ENCODE data around the gene FAM120A. TPM values are rescaled to one million over a fixed set of nuclear protein-coding genes. Genes with fewer than 3 reads are reported as not detected.

FAM120A gene
- total and polyA plus RNA-seq, 9 of the 15 experiments (the other 6 are each of a cell fraction or from before 2014, with no cell fraction given), result 8.7 to 71.0 (median 42.2) TPM

- TF ChIP-seq ZNF592 (IDR thresholded peaks at IDR 0.05) (no peak), MAX (CRISPR knock-in tag; IDR thresholded peaks at IDR 0.05) (no peak), ZNF75A (CRISPR knock-in tag; IDR thresholded peaks at IDR 0.05) (no peak)
Measured at GRCh38 chr9:93560991-93561390, 109.5 kb downstream of the FAM120A start (continued).

DNA sequence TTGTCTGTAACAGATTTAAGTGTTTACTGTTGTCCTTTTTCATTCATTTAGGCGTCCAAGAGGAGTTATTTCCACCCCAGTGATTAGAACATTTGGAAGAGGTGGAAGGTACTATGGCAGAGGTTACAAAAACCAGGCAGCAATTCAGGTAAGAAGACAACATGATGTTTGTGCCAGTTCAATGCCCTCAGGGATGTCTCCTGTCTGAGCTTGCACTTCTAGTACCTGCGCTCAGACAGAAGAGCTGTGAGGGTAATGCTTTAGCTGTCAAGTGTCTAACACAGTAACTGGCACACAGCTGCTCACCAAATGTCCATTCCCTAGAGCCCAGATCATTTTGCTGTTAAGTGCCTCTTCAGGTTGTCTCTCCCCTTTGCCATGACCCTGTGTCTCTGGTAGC is 110.7 kb downstream of the FAM120A start:
- Histone ChIP-seq H3K27ac (ENCODE audit: extremely low read depth, low read depth, low read length) (no peak overlapping the region), H3K9ac (ENCODE audit: insufficient read depth in 1 of 2, low read depth in 2 of 2, low read length in 2 of 2) (no peak overlapping the region), H3K4me3 (no peak overlapping the region), H3K79me2 (ENCODE audit: control insufficient read depth, insufficient read depth, low read length) (no peaks in the 10 kb centered on the region; the same call in 2 of the 3 replicates), H3K4me1 (replicated peaks in 1 of 2; ENCODE audit: control insufficient read depth in 2 of 2, insufficient read depth in 2 of 2, low read length in 2 of 2) (peaks cover 5 to 7% of the 10 kb centered on the region in 2 experiments; a peak in 4 of 5 replicates), H4K20me1 (replicated peaks; ENCODE audit: control insufficient read depth, insufficient read depth, low read length) (no peaks in the 10 kb centered on the region), H3K36me3 (ENCODE audit: control insufficient read depth, insufficient read depth, low read length) (peaks cover 71% of the 10 kb centered on the region), H3K9me3 (replicated peaks; ENCODE audit: control insufficient read depth, insufficient read depth, low read depth, low read length) (no peaks in the 10 kb centered on the region), H2AFZ (ENCODE audit: low read depth, low read length) (no peak overlapping the region), H3K4me2 (ENCODE audit: insufficient read depth, low read length) (no peak overlapping the region), H3K9me1 (ENCODE audit: control insufficient read depth, insufficient read depth, low read length) (no peaks in the 10 kb centered on the region), H3K27me3 (ENCODE audit: control insufficient read depth in 2 of 2, insufficient read depth in 2 of 2, low read length in 2 of 2) (no peaks in the 10 kb centered on the region)
- ATAC-seq, result no peak
- FAIRE-seq, result no peak
- POLR2A ChIA-PET, result no interaction called here
- TF ChIP-seq ZNF232 (CRISPR knock-in tag; IDR thresholded peaks at IDR 0.05) (no peak), MAX (CRISPR knock-in tag; IDR thresholded peaks at IDR 0.05) (no peak), NCOA2 (IDR thresholded peaks at IDR 0.05; ENCODE audit: partially characterized antibody in 2 of 2) (no peak), ZNF121 (CRISPR knock-in tag; conservative IDR thresholded peaks at IDR 0.05) (no peak), PML (IDR thresholded peaks at IDR 0.05; ENCODE audit: low read length) (no peak), MED1 (CRISPR knock-in tag; IDR thresholded peaks at IDR 0.05; ENCODE audit: borderline replicate concordance) (no peak), GTF2B (IDR thresholded peaks at IDR 0.05; ENCODE audit: extremely low read depth, insufficient read length) (no peak)
- no peak for DNase-seq (ENCODE audit: extremely low read depth in 1 of 4, low spot score in 3 of 4)
- intact Hi-C loops (cut with micrococcal nuclease) (loop anchor here (10.0 kb wide), 1 partner anchor 397 kb away; no protein-coding TSS in a partner anchor), in situ Hi-C loops (cut with MboI) (no loop called here)
- no TSS peak for BruUV-seq (replicated peaks)
- CTCF ChIA-PET (ENCODE audit: low intra/inter-chr PET ratio), result no interaction called here
- WGBS (ENCODE audit: insufficient coverage, low coverage, missing lambda C conversion rate), result 82% methylated on average over 2 of the region's 2 CpGs
